KMS-11 (cell line): ENCODE data around the gene C9orf50.

ENCODE experiments used
- H2AFZ ChIP-seq: fragments of 200-600 bp; sonication (generic); 2 replicates; pipeline ENCODE4 v1.6.1; 2016; ENCODE audit warnings: antibody characterized with exemption, mixed run types, low read depth
- H3K27ac ChIP-seq: fragments of 200-600 bp; sonication (generic); 2 replicates; pipeline ENCODE4 v1.6.1; 2016; ENCODE audit warnings: mild to moderate bottlenecking, mixed run types
- H3K27me3 ChIP-seq: fragments of 200-600 bp; sonication (generic); 2 replicates; pipeline ENCODE4 v1.6.1; 2017; ENCODE audit warnings: mild to moderate bottlenecking, low read depth, mixed run types, moderate library complexity; ENCODE audit not compliant: insufficient read depth
- H3K36me3 ChIP-seq: fragments of 200-600 bp; sonication (generic); 2 replicates; pipeline ENCODE4 v1.6.1; 2017; ENCODE audit warnings: mild to moderate bottlenecking, mixed run types; ENCODE audit not compliant: insufficient read depth
- H3K4me1 ChIP-seq: fragments of 200-600 bp; sonication (generic); 2 replicates; pipeline ENCODE4 v1.6.1; 2016; ENCODE audit warnings: mild to moderate bottlenecking, low read depth, mixed run types; ENCODE audit not compliant: poor library complexity, severe bottlenecking
- H3K4me2 ChIP-seq: fragments of 200-600 bp; sonication (generic); 2 replicates; pipeline ENCODE4 v1.7.0; 2016; ENCODE audit warnings: mild to moderate bottlenecking, mixed run types
- H3K4me3 ChIP-seq: fragments of 200-600 bp; sonication (generic); IDR thresholded peaks from 2 replicates; pipeline ENCODE4 v1.6.1; 2017; ENCODE audit warnings: low read depth, low read length, mixed read lengths; ENCODE audit not compliant: insufficient read depth
- H3K79me2 ChIP-seq: fragments of 200-600 bp; sonication (generic); 2 replicates; pipeline ENCODE4 v1.6.1; 2016; ENCODE audit warnings: low read depth, mixed run types; ENCODE audit not compliant: insufficient read depth
- H3K9ac ChIP-seq: fragments of 200-600 bp; sonication (generic); 2 replicates; pipeline ENCODE4 v1.6.1; 2016; ENCODE audit warnings: mild to moderate bottlenecking, mixed run types
- H4K20me1 ChIP-seq: fragments of 200-600 bp; sonication (generic); 2 replicates; pipeline ENCODE4 v1.6.1; 2016; ENCODE audit warnings: mild to moderate bottlenecking, mixed run types; ENCODE audit not compliant: insufficient read depth
- TF ChIP-seq, protein P1 (sequence below): fragments of 200-600 bp; sonication (generic); conservative IDR thresholded peaks from 2 replicates; pipeline ENCODE4 v1.6.1; 2017; ENCODE audit warnings: low read depth, mild to moderate bottlenecking, antibody characterized with exemption, low read length, moderate library complexity, mixed read lengths

Gene C9orf50

DNA sequence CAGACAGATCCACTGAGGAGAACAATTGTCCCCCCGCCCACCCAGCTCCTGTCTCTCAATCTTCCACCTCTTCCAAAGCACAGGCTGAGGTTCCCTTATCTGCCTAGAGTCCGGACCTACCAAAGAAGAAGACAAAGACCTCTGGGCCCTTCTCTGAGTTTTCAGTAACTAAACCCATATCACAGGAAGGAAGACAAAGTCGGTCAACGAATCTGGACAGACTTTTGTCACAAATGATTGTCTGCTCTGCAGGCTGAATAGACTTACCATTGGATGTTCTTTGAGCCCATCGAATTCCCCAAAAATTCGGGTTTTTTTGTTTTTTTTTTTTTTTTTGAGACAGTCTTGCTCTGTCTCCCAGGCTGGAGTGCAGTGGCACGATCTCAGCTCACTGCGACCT, 58.0 kb downstream of the C9orf50 start:
- Histone ChIP-seq H4K20me1 (no peaks in the 10 kb centered on the region), H2AFZ (no peak overlapping the region), H3K4me3 (no peak overlapping the region), H3K79me2 (no peaks in the 10 kb centered on the region), H3K4me2 (no peak overlapping the region), H3K9ac (no peak overlapping the region), H3K36me3 (no peaks in the 10 kb centered on the region), H3K27ac (no peak overlapping the region), H3K27me3 (no peaks in the 10 kb centered on the region; the same call in 1 of the 2 replicates), H3K4me1 (peaks cover 2% of the 10 kb centered on the region)
- TF ChIP-seq, protein P1, sequence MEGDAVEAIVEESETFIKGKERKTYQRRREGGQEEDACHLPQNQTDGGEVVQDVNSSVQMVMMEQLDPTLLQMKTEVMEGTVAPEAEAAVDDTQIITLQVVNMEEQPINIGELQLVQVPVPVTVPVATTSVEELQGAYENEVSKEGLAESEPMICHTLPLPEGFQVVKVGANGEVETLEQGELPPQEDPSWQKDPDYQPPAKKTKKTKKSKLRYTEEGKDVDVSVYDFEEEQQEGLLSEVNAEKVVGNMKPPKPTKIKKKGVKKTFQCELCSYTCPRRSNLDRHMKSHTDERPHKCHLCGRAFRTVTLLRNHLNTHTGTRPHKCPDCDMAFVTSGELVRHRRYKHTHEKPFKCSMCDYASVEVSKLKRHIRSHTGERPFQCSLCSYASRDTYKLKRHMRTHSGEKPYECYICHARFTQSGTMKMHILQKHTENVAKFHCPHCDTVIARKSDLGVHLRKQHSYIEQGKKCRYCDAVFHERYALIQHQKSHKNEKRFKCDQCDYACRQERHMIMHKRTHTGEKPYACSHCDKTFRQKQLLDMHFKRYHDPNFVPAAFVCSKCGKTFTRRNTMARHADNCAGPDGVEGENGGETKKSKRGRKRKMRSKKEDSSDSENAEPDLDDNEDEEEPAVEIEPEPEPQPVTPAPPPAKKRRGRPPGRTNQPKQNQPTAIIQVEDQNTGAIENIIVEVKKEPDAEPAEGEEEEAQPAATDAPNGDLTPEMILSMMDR, result no peak

DNA sequence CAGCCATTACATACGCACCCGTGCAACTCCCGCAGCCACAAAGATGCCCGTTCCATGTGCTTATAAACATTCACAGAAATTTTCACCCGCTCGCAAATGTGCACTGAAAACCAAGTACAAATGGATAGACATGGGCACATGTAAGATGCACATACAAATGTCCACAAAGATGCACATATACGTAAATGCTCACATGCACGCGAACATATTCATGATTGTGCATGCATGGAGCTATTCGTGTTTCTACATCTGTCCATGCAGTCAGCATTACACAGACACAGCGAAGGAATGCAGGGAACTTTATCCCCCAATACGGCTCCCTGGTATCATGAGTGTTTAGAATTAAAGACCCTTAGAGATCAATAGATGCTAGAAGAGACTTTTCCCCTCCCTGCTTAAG, 58.4 kb downstream of the C9orf50 start:
- Histone ChIP-seq H3K4me2 (no peak overlapping the region), H3K4me1 (no peaks in the 10 kb centered on the region), H3K9ac (no peak overlapping the region), H4K20me1 (no peaks in the 10 kb centered on the region), H3K4me3 (no peak overlapping the region), H3K79me2 (no peaks in the 10 kb centered on the region), H2AFZ (no peak overlapping the region), H3K27ac (no peak overlapping the region), H3K36me3 (no peaks in the 10 kb centered on the region), H3K27me3 (no peaks in the 10 kb centered on the region; the same call in 1 of the 2 replicates)
- TF ChIP-seq, protein P1, result no peak
